ENCODE results near the gene LRRC18. TPM values are rescaled to one million over a fixed set of nuclear protein-coding genes. Genes with fewer than 3 reads are reported as not detected.

LRRC18 gene
- total RNA-seq, 4 donors from 2014 or later: not detected

GRCh38 chr10:48904861-48905260, 34.8 kb downstream of the LRRC18 start:
- no peak for DNase-seq (ENCODE audit: low spot score in 2 of 2)
- 59 to 71% methylated on average over 2 of the region's 2 CpGs for WGBS, 2 donors
- H3K4me1 ChIP-seq: peaks cover 0 to 5% (median 0%) of the 10 kb centered on the region in 4 donors
- H3K9me3 ChIP-seq: no peaks in the 10 kb centered on the region
- H3K27me3 ChIP-seq: no peaks in the 10 kb centered on the region
- H3K27ac ChIP-seq: no peak overlapping the region
- TF ChIP-seq CTCF (IDR thresholded peaks at IDR 0.05): no peak
- TF ChIP-seq POLR2A (IDR thresholded peaks at IDR 0.05): no peak
- no peak for TF ChIP-seq EP300 (IDR thresholded peaks at IDR 0.05)
- no peaks in the 10 kb centered on the region for H3K36me3 ChIP-seq
- H3K4me3 ChIP-seq: no peak overlapping the region

GRCh38 chr10:48903151-48903550, 36.5 kb downstream of the LRRC18 start:
- Histone ChIP-seq H3K4me3 (no peak overlapping the region), H3K9me3 (no peaks in the 10 kb centered on the region), H3K4me1 (peaks cover 0 to 5% (median 0%) of the 10 kb centered on the region in 4 donors), H3K27ac (no peak overlapping the region), H3K36me3 (no peaks in the 10 kb centered on the region), H3K27me3 (no peaks in the 10 kb centered on the region)
- DNase-seq (ENCODE audit: low spot score in 2 of 2): no peak
- 69 to 75% methylated on average over 2 of the region's 2 CpGs for WGBS, 2 donors
- TF ChIP-seq POLR2A (IDR thresholded peaks at IDR 0.05) (no peak), EP300 (IDR thresholded peaks at IDR 0.05) (no peak), CTCF (IDR thresholded peaks at IDR 0.05) (no peak)

GRCh38 chr10:48902096-48902495, 37.5 kb downstream of the LRRC18 start:
- peaks cover 0 to 5% (median 0%) of the 10 kb centered on the region in 4 donors for H3K4me1 ChIP-seq
- no peaks in the 10 kb centered on the region for H3K9me3 ChIP-seq
- no peak for TF ChIP-seq POLR2A (IDR thresholded peaks at IDR 0.05)
- TF ChIP-seq CTCF (IDR thresholded peaks at IDR 0.05): no peak
- TF ChIP-seq EP300 (IDR thresholded peaks at IDR 0.05): no peak
- no peak overlapping the region for H3K27ac ChIP-seq
- no peaks in the 10 kb centered on the region for H3K36me3 ChIP-seq
- WGBS, 2 donors: 94 to 97% methylated on average over 7 of the region's 7 CpGs
- no peak for DNase-seq (ENCODE audit: low spot score in 2 of 2)
- no peak overlapping the region for H3K4me3 ChIP-seq
- no peaks in the 10 kb centered on the region for H3K27me3 ChIP-seq

- H3K36me3 ChIP-seq: no peaks in the 10 kb centered on the region
- H3K27me3 ChIP-seq: no peaks in the 10 kb centered on the region
- H3K9me3 ChIP-seq: no peaks in the 10 kb centered on the region
- 45 to 60% methylated on average over 5 of the region's 5 CpGs for WGBS, 2 donors
- TF ChIP-seq CTCF (IDR thresholded peaks at IDR 0.05) (no peak), EP300 (IDR thresholded peaks at IDR 0.05) (no peak), POLR2A (IDR thresholded peaks at IDR 0.05) (no peak)
- DNase-seq (ENCODE audit: low spot score in 2 of 2): no peak
- H3K4me3 ChIP-seq: no peak overlapping the region
- H3K4me1 ChIP-seq: peaks cover 0 to 5% (median 0%) of the 10 kb centered on the region in 4 donors
- no peak overlapping the region for H3K27ac ChIP-seq
Observed at GRCh38 chr10:48901319-48901718, 38.3 kb downstream of the LRRC18 start.

GRCh38 chr10:48900371-48900801, 39.3 kb downstream of the LRRC18 start:
- TF ChIP-seq CTCF (IDR thresholded peaks at IDR 0.05): no peak
- no peak for TF ChIP-seq POLR2A (IDR thresholded peaks at IDR 0.05)
- no peak for TF ChIP-seq EP300 (IDR thresholded peaks at IDR 0.05)
- no peak overlapping the region for H3K4me3 ChIP-seq
- no peaks in the 10 kb centered on the region for H3K36me3 ChIP-seq
- H3K4me1 ChIP-seq: peaks cover 0 to 5% (median 0%) of the 10 kb centered on the region in 4 donors
- 38 to 66% methylated on average over 2 of the region's 2 CpGs for WGBS, 2 donors
- H3K9me3 ChIP-seq: no peaks in the 10 kb centered on the region
- no peaks in the 10 kb centered on the region for H3K27me3 ChIP-seq
- H3K27ac ChIP-seq: peak overlapping the region in 2 of 4 donors; percentile 3 to 17
- no peak for DNase-seq (ENCODE audit: low spot score in 2 of 2)
